HepG2 (cell line): ENCODE measurements around the gene SYNGAP1. TPM values are rescaled to one million over a fixed set of nuclear protein-coding genes. Genes with fewer than 3 reads are reported as not detected.

Experiments used
- ARNTL ChIP-seq: sonication (generic); formaldehyde crosslinking; IDR thresholded peaks from 2 replicates; pipeline ENCODE4 v1.4.0; 2020; ENCODE audit warnings: mild to moderate bottlenecking, missing genetic modification reagents
- ATF2 ChIP-seq: sonication (generic); formaldehyde crosslinking; IDR thresholded peaks from 2 replicates; pipeline ENCODE4 v1.4.0; 2020; ENCODE audit warnings: missing genetic modification reagents
- BCLAF1 ChIP-seq: fragments of 450-650 bp; IDR thresholded peaks from 2 replicates; pipeline ENCODE4 v1.6.1; 2017; ENCODE audit warnings: mild to moderate bottlenecking
- CREB1 ChIP-seq, 2 experiments: fragments of 450-650 bp in 1 of 2; IDR thresholded peaks; 2 replicates each; pipeline ENCODE4 v1.6.1; 2016 to 2017; ENCODE audit warnings: control low read depth in 1 of 2, mild to moderate bottlenecking in 1 of 2, missing compliant biosample characterization in 1 of 2, missing genetic modification characterization in 1 of 2
- HOXD1 ChIP-seq: sonication (generic); formaldehyde crosslinking; IDR thresholded peaks from 2 replicates; pipeline ENCODE4 v1.5.0; 2020; ENCODE audit warnings: missing genetic modification reagents
- IRX3 ChIP-seq: sonication (generic); formaldehyde crosslinking; IDR thresholded peaks from 2 replicates; pipeline ENCODE4 v1.8.1; 2023; ENCODE audit warnings: mild to moderate bottlenecking, low read depth, missing genetic modification reagents, borderline replicate concordance
- KLF6 ChIP-seq: IDR thresholded peaks from 2 replicates; pipeline ENCODE4 v1.8.0; 2016; ENCODE audit warnings: missing biosample characterization, missing genetic modification reagents
- MED8 ChIP-seq: sonication (generic); formaldehyde crosslinking; IDR thresholded peaks from 2 replicates; pipeline ENCODE4 v1.8.1; 2023; ENCODE audit warnings: mild to moderate bottlenecking, missing genetic modification reagents; ENCODE audit not compliant: insufficient replicate concordance
- MZF1 ChIP-seq: sonication (generic); formaldehyde crosslinking; IDR thresholded peaks from 2 replicates; pipeline ENCODE4 v1.8.1; 2023; ENCODE audit warnings: mild to moderate bottlenecking, missing genetic modification reagents, borderline replicate concordance
- RARG ChIP-seq: sonication (generic); formaldehyde crosslinking; IDR thresholded peaks from 2 replicates; pipeline ENCODE4 v1.4.0; 2020; ENCODE audit warnings: low read depth, mild to moderate bottlenecking, missing genetic modification reagents
- SETDB1 ChIP-seq: sonication (generic); formaldehyde crosslinking; IDR thresholded peaks from 2 replicates; pipeline ENCODE4 v1.5.1; 2020; ENCODE audit warnings: missing genetic modification reagents, mild to moderate bottlenecking, borderline replicate concordance
- SIX4 ChIP-seq: sonication (generic); formaldehyde crosslinking; IDR thresholded peaks from 2 replicates; pipeline ENCODE4 v1.4.0; 2020; ENCODE audit warnings: missing genetic modification reagents
- TAF1 ChIP-seq: sonication (generic); formaldehyde crosslinking; IDR thresholded peaks from 2 replicates; pipeline ENCODE4 v1.4.0; 2020; ENCODE audit warnings: missing genetic modification reagents
- TBX2 ChIP-seq: sonication (generic); formaldehyde crosslinking; IDR thresholded peaks from 2 replicates; pipeline ENCODE4 v1.5.0; 2020; ENCODE audit warnings: missing genetic modification reagents, mild to moderate bottlenecking, borderline replicate concordance
- ZC3H4 ChIP-seq: sonication (generic); formaldehyde crosslinking; IDR thresholded peaks from 2 replicates; pipeline ENCODE4 v1.4.0; 2020; ENCODE audit warnings: missing genetic modification reagents, borderline replicate concordance
- ZEB1 ChIP-seq: IDR thresholded peaks from 2 replicates; pipeline ENCODE4 v1.6.1; 2012; ENCODE audit warnings: mild to moderate bottlenecking, low read depth, inconsistent platforms; ENCODE audit not compliant: insufficient replicate concordance
- ZNF260 ChIP-seq: sonication (generic); formaldehyde crosslinking; IDR thresholded peaks from 2 replicates; pipeline ENCODE4 v1.4.0; 2020; ENCODE audit warnings: missing genetic modification reagents, low read depth, mild to moderate bottlenecking, borderline replicate concordance
- ZNF326 ChIP-seq: sonication (generic); formaldehyde crosslinking; IDR thresholded peaks from 2 replicates; pipeline ENCODE4 v1.4.0; 2020; ENCODE audit warnings: missing genetic modification reagents, borderline replicate concordance
- ZNF513 ChIP-seq: sonication (generic); formaldehyde crosslinking; conservative IDR thresholded peaks from 2 replicates; pipeline ENCODE4 v1.5.0; 2020; ENCODE audit warnings: missing genetic modification reagents
- ZNF740 ChIP-seq: sonication (generic); formaldehyde crosslinking; IDR thresholded peaks from 2 replicates; pipeline ENCODE4 v1.4.0; 2020; ENCODE audit warnings: missing genetic modification reagents
- polyA plus RNA-seq, 8 experiments: library from polyadenylated mRNA; depleted of rRNA in 3 of 8; stranded (reverse) in 7 of 8; unstranded in 1 of 8; fragments of >200 nt; fragmentation: Illumina TruSeq in 4 of 8; extraction: Trizol in 4 of 8; gene quantifications; 2 replicates each; pipeline versions ENCODE4 v1.2.1 to v1.2.3, GENCODE V29; 2011 to 2016; ENCODE audit warnings: low read depth in 4 of 8, missing spikeins in 1 of 8, mixed read lengths in 1 of 8; ENCODE audit not compliant: insufficient read depth in 1 of 8
- total RNA-seq, 5 experiments: library from RNA; depleted of rRNA; stranded (reverse); fragments of >200 nt; fragmentation: Illumina TruSeq; extraction: Trizol; gene quantifications; 2 replicates each; pipeline ENCODE4 v1.2.3, GENCODE V29; 2016; ENCODE audit warnings: low read depth in 1 of 5
- TF ChIP-seq, protein P1 (sequence below): IDR thresholded peaks from 2 replicates; pipeline ENCODE4 v1.6.1; 2016; ENCODE audit warnings: low read depth, control low read depth

Gene SYNGAP1
- total and polyA plus RNA-seq, 2 of the 13 experiments (the other 11 are each of a cell fraction or from before 2014, with no cell fraction given), result 0.75 to 1.1 TPM

- TF ChIP-seq MED8 (CRISPR knock-in tag), result no peak
- peak; percentile 62; the same call in 1 of the 2 replicates for TF ChIP-seq KLF6 (CRISPR knock-in tag)
- no peak for TF ChIP-seq ZNF260 (CRISPR knock-in tag)
- peak; percentile 48; the same call in 1 of the 2 replicates for TF ChIP-seq TBX2 (CRISPR knock-in tag)
- TF ChIP-seq TAF1 (CRISPR knock-in tag), result peak; percentile 52
- TF ChIP-seq ZNF326, result no peak
- TF ChIP-seq MZF1 (CRISPR knock-in tag), result no peak
- peak; percentile 47; the same call in 1 of the 2 replicates for TF ChIP-seq ARNTL
- no peak for TF ChIP-seq ZEB1
- TF ChIP-seq, protein P1, sequence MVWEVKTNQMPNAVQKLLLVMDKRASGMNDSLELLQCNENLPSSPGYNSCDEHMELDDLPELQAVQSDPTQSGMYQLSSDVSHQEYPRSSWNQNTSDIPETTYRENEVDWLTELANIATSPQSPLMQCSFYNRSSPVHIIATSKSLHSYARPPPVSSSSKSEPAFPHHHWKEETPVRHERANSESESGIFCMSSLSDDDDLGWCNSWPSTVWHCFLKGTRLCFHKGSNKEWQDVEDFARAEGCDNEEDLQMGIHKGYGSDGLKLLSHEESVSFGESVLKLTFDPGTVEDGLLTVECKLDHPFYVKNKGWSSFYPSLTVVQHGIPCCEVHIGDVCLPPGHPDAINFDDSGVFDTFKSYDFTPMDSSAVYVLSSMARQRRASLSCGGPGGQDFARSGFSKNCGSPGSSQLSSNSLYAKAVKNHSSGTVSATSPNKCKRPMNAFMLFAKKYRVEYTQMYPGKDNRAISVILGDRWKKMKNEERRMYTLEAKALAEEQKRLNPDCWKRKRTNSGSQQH (CRISPR knock-in tag), result no peak
- TF ChIP-seq IRX3 (CRISPR knock-in tag), result no peak
- TF ChIP-seq CREB1 (IDR thresholded peaks at IDR 0.05), result no peak
- no peak for TF ChIP-seq CREB1 (CRISPR knock-in tag; IDR thresholded peaks at IDR 0.05)
- no peak for TF ChIP-seq RARG (CRISPR knock-in tag)
- TF ChIP-seq ZNF513 (CRISPR knock-in tag), result no peak
- 0 out of 2 replicates have a peak, but pooled peaks have one; percentile 55 for TF ChIP-seq ZC3H4 (CRISPR knock-in tag)
- no peak for TF ChIP-seq SETDB1 (CRISPR knock-in tag)
- no peak for TF ChIP-seq BCLAF1
- no peak for TF ChIP-seq SIX4
- peak; percentile 37; the same call in 1 of the 2 replicates for TF ChIP-seq ATF2
- TF ChIP-seq HOXD1 (CRISPR knock-in tag), result no peak
- peak; percentile 95 for TF ChIP-seq ZNF740 (CRISPR knock-in tag)
Measured at GRCh38 chr6:33425668-33426577, 6.1 kb downstream of the SYNGAP1 start (continued).
